T-cell (primary cell): Measurements from ENCODE around the gene ABCC11. TPM values are rescaled to one million over a fixed set of nuclear protein-coding genes. Genes with fewer than 3 reads are reported as not detected.
A peak's percentile ranks its signal among the peaks of the same experiment; 100 is the strongest.

Experiments
- ATAC-seq, 4 experiments: fragments of 200-7000 bp in 3 of 4; fragments of 150-1000 bp in 1 of 4; cut with Tn5 transposase; replicated peaks in 1 of 4; 1 replicate in 3 of 4; 2 replicates in 1 of 4; pipeline ENCODE4 v1.10.0; 2021; ENCODE audit warnings: moderate library complexity in 3 of 4, mild to moderate bottlenecking in 2 of 4, moderate number of reproducible peaks in 1 of 4
- CTCF ChIA-PET, 2 donors: fragments of 300-600 bp; sonication (Branson Sonifier 250); formaldehyde crosslinking; loops; one replicate each; lab custom pipeline; 2022; ENCODE audit warnings: antibody characterized with exemption in 2 of 2; lab: Charles Lee
- POLR2A ChIA-PET, 2 donors: fragments of 300-600 bp; sonication (Branson Sonifier 250); formaldehyde crosslinking; loops; one replicate each; lab custom pipeline; 2022; ENCODE audit warnings: antibody characterized with exemption in 2 of 2; lab: Charles Lee
- DNase-seq, 35 experiments: peaks; one replicate each; pipeline versions ENCODE4 v3.0.0 to v3.0.0-alpha.2; 2013 to 2023
- H3K27ac ChIP-seq: one replicate; pipeline ENCODE4 v1.5.1; 2013; ENCODE audit warnings: low read length
- H3K27me3 ChIP-seq, 2 experiments: replicated peaks in 1 of 2; 1 replicate in 1 of 2; 2 replicates in 1 of 2; pipeline versions ENCODE4 v1.6.1 to v1.7.0; 2013; ENCODE audit warnings: low read length in 1 of 2, mixed read lengths in 1 of 2; ENCODE audit not compliant: control insufficient read depth in 2 of 2, insufficient read depth in 2 of 2; ENCODE audit errors: extremely low read depth in 1 of 2
- H3K36me3 ChIP-seq, 2 donors: 1 replicate in 1 of 2; 2 replicates in 1 of 2; pipeline versions ENCODE4 v1.6.1 to v1.7.0; 2013; ENCODE audit warnings: low read length in 1 of 2; ENCODE audit not compliant: control insufficient read depth in 2 of 2, insufficient read depth in 1 of 2; ENCODE audit errors: extremely low read depth in 1 of 2
- H3K4me1 ChIP-seq, 2 experiments: 1 replicate in 1 of 2; 2 replicates in 1 of 2; pipeline versions ENCODE4 v1.6.1 to v1.7.0; 2013; ENCODE audit warnings: low read length in 2 of 2, mixed read lengths in 1 of 2; ENCODE audit not compliant: insufficient read depth in 2 of 2, control insufficient read depth in 1 of 2; ENCODE audit errors: extremely low read depth in 1 of 2
- H3K4me3 ChIP-seq, 2 donors: 1 replicate in 1 of 2; 2 replicates in 1 of 2; pipeline versions ENCODE4 v1.5.1 to v1.7.0; 2013; ENCODE audit warnings: mild to moderate bottlenecking in 2 of 2, low read length in 1 of 2, moderate library complexity in 1 of 2; ENCODE audit not compliant: control insufficient read depth in 1 of 2; ENCODE audit errors: extremely low read depth in 1 of 2
- H3K9me3 ChIP-seq: 2 replicates; pipeline ENCODE4 v1.7.0; 2013
- H3K27ac Mint-ChIP-seq, 2 donors: one replicate each; pipeline ENCODE4 v1.8.0; 2020 to 2021; ENCODE audit warnings: mild to moderate bottlenecking in 2 of 2, mixed read lengths in 2 of 2
- H3K27me3 Mint-ChIP-seq, 2 donors: one replicate each; pipeline ENCODE4 v1.8.0; 2021 to 2022; ENCODE audit warnings: mixed read lengths in 2 of 2
- H3K36me3 Mint-ChIP-seq: one replicate; pipeline ENCODE4 v1.8.0; 2021; ENCODE audit warnings: mixed read lengths
- H3K4me1 Mint-ChIP-seq, 3 donors: one replicate each; pipeline ENCODE4 v1.8.0; 2020 to 2022; ENCODE audit warnings: mixed read lengths in 3 of 3, mild to moderate bottlenecking in 1 of 3
- H3K4me3 Mint-ChIP-seq, 3 donors: one replicate each; pipeline ENCODE4 v1.8.0; 2020 to 2022; ENCODE audit warnings: mild to moderate bottlenecking in 3 of 3, mixed read lengths in 3 of 3, moderate library complexity in 3 of 3
- H3K9me3 Mint-ChIP-seq, 3 donors: one replicate each; pipeline ENCODE4 v1.8.0; 2020 to 2022; ENCODE audit warnings: mixed read lengths in 3 of 3
- WGBS: methylation state at CpG from one replicate; pipeline ENCODE4 v1.1.5; 2013; ENCODE audit warnings: missing lambda C conversion rate; ENCODE audit not compliant: insufficient coverage; 5-methylcytosine and 5-hydroxymethylcytosine counted together
- total RNA-seq, 35 experiments: library from RNA in 6 of 35; stranded (reverse) in 6 of 35; fragments of 120-200 nt in 1 of 35; gene quantifications; one replicate each; pipeline versions ENCODE4 v1.2.1 to v1.2.4 and lab custom pipeline; 2013 to 2026

ABCC11 gene
- under 1 TPM in 3 of 5 donors, not detected in 2; 0.07 to 0.29 (median 0.25) TPM for total RNA-seq
- not detected for total RNA-seq (2013)
- 0 to 0.67 (median 0.15) reads per million in 29 experiments for total RNA-seq (lab: John Stamatoyannopoulos, UW)

- peak within 1 kb of the TSS; percentile 43 to 95 (median 92) for H3K4me3 Mint-ChIP-seq
- no peaks in the 10 kb centered on the region for H3K9me3 ChIP-seq
- no peak for ATAC-seq
- peaks cover 0 to 3% of the 10 kb centered on the region in 2 donors for H3K36me3 ChIP-seq
- no peak for DNase-seq
- 23% methylated on average over 3 of the region's 4 CpGs for WGBS
- peaks cover 3% of the 10 kb centered on the region for H3K36me3 Mint-ChIP-seq
- ChIA-PET CTCF (no interaction called here), POLR2A (interaction anchor here in 1 of 2 donors (0.6 to 0.8 kb wide), 2 partner anchors 28 to 130 kb away, joined by 3 to 5 read pairs; no protein-coding TSS in a partner anchor)
- H3K27ac Mint-ChIP-seq = peak within 1 kb of the TSS in 1 of 2 donors; percentile 67
- no peaks in the 10 kb centered on the region for H3K27me3 ChIP-seq
- no peak within 1 kb of the TSS for H3K4me3 ChIP-seq
- peaks cover 45 to 69% (median 67%) of the 10 kb centered on the region in 3 donors for H3K4me1 Mint-ChIP-seq
- H3K27ac ChIP-seq = no peak within 1 kb of the TSS
- H3K4me1 ChIP-seq = peaks cover 25 to 29% of the 10 kb centered on the region in 2 experiments
- no peaks in the 10 kb centered on the region for H3K27me3 Mint-ChIP-seq
- no peaks in the 10 kb centered on the region for H3K9me3 Mint-ChIP-seq
Measured at GRCh38 chr16:48247311-48247710, at the start of gene ABCC11. TSS of gene ABCC11 (minus strand) at chr16:48247539. CDS start at chr16:48231921, 15,618 bp downstream.

GRCh38 chr16:48295488-48296281 is 48.3 kb upstream of the ABCC11 start:
- WGBS = no CpG with 5 or more reads among the region's 1 CpG
- H3K27me3 Mint-ChIP-seq = no peaks in the 10 kb centered on the region
- no peaks in the 10 kb centered on the region for H3K9me3 Mint-ChIP-seq
- ChIA-PET CTCF (no interaction called here), POLR2A (interaction anchor here in 1 of 2 donors (0.6 kb wide), 1 partner anchor 18 kb away, joined by 4 read pairs; no protein-coding TSS in a partner anchor)
- H3K4me3 ChIP-seq = no peak overlapping the region
- DNase-seq (no peak), ATAC-seq (no peak)
- no peak overlapping the region for H3K4me3 Mint-ChIP-seq
- H3K27ac ChIP-seq = no peak overlapping the region
- peaks cover 1 to 7% (median 4%) of the 10 kb centered on the region in 3 donors for H3K4me1 Mint-ChIP-seq
- H3K36me3 ChIP-seq = peaks cover 4 to 49% of the 10 kb centered on the region in 2 donors
- H3K4me1 ChIP-seq = no peaks in the 10 kb centered on the region
- H3K27ac Mint-ChIP-seq = no peak overlapping the region
- H3K9me3 ChIP-seq = no peaks in the 10 kb centered on the region
- peaks cover 47% of the 10 kb centered on the region for H3K36me3 Mint-ChIP-seq
- H3K27me3 ChIP-seq = no peaks in the 10 kb centered on the region

- Mint-ChIP-seq H3K27me3 (no peaks in the 10 kb centered on the region), H3K36me3 (peaks cover 46% of the 10 kb centered on the region), H3K4me1 (peaks cover 6 to 7% (median 7%) of the 10 kb centered on the region in 3 donors), H3K27ac (no peak overlapping the region), H3K4me3 (no peak overlapping the region), H3K9me3 (no peaks in the 10 kb centered on the region)
- WGBS = no CpG with 5 or more reads among the region's 1 CpG
- ATAC-seq (no peak), DNase-seq (no peak)
- ChIA-PET POLR2A (interaction anchor here in 1 of 2 donors (0.6 kb wide), 1 partner anchor 1907 kb away, joined by 5 read pairs; no protein-coding TSS in a partner anchor), CTCF (no interaction called here)
- Histone ChIP-seq H3K4me1 (no peaks in the 10 kb centered on the region), H3K27ac (no peak overlapping the region), H3K9me3 (no peaks in the 10 kb centered on the region), H3K4me3 (no peak overlapping the region), H3K27me3 (no peaks in the 10 kb centered on the region), H3K36me3 (peaks cover 4 to 45% of the 10 kb centered on the region in 2 donors)
Measured at GRCh38 chr16:48294724-48295123, 47.4 kb upstream of the ABCC11 start.

- ChIA-PET POLR2A (interaction anchor here (0.6 kb wide), 2 partner anchors 26 to 266 kb away, joined by 4 read pairs; no protein-coding TSS in a partner anchor), CTCF (interaction anchor here in 1 of 2 donors (0.6 kb wide), 1 partner anchor 340 kb away, joined by 3 read pairs; no protein-coding TSS in a partner anchor)
- Mint-ChIP-seq H3K4me3 (no peak overlapping the region), H3K4me1 (peaks cover 6 to 7% (median 7%) of the 10 kb centered on the region in 3 donors), H3K9me3 (no peaks in the 10 kb centered on the region), H3K27me3 (no peaks in the 10 kb centered on the region), H3K27ac (no peak overlapping the region), H3K36me3 (peaks cover 53% of the 10 kb centered on the region)
- ATAC-seq (no peak), DNase-seq (no peak)
- Histone ChIP-seq H3K36me3 (peaks cover 0 to 34% of the 10 kb centered on the region in 2 donors), H3K4me1 (no peaks in the 10 kb centered on the region), H3K9me3 (no peaks in the 10 kb centered on the region), H3K27me3 (no peaks in the 10 kb centered on the region), H3K27ac (no peak overlapping the region), H3K4me3 (no peak overlapping the region)
- WGBS = no CpG with 5 or more reads among the region's 2 CpGs
Measured at GRCh38 chr16:48292452-48292851, 45.1 kb upstream of the ABCC11 start.

GRCh38 chr16:48291754-48292153 is 44.4 kb upstream of the ABCC11 start:
- Mint-ChIP-seq H3K36me3 (peaks cover 57% of the 10 kb centered on the region), H3K4me3 (no peak overlapping the region), H3K9me3 (peaks cover 0 to 2% (median 0%) of the 10 kb centered on the region in 3 donors), H3K4me1 (peaks cover 6 to 7% (median 7%) of the 10 kb centered on the region in 3 donors), H3K27ac (no peak overlapping the region), H3K27me3 (no peaks in the 10 kb centered on the region)
- POLR2A ChIA-PET = interaction anchor here in 1 of 2 donors (0.6 kb wide), 1 partner anchor 267 kb away, joined by 4 read pairs; no protein-coding TSS in a partner anchor
- Histone ChIP-seq H3K27ac (no peak overlapping the region), H3K36me3 (peaks cover 4 to 34% of the 10 kb centered on the region in 2 donors), H3K4me3 (no peak overlapping the region), H3K27me3 (no peaks in the 10 kb centered on the region), H3K4me1 (no peaks in the 10 kb centered on the region), H3K9me3 (peaks cover 3% of the 10 kb centered on the region)
- ATAC-seq = no peak
- DNase-seq = no peak
- WGBS = 67% methylated on average over 1 of the region's 4 CpGs
- CTCF ChIA-PET = interaction anchor here (0.6 kb wide), 2 partner anchors 338 to 340 kb away, joined by 3 to 4 read pairs; no protein-coding TSS in a partner anchor

GRCh38 chr16:48291303-48291702 is 44.0 kb upstream of the ABCC11 start:
- peaks cover 6 to 7% (median 7%) of the 10 kb centered on the region in 3 donors for H3K4me1 Mint-ChIP-seq

More at GRCh38 chr16:48291303-48291702, 44.0 kb upstream of the ABCC11 start:
- Histone ChIP-seq H3K27me3 (no peaks in the 10 kb centered on the region), H3K27ac (no peak overlapping the region), H3K4me3 (no peak overlapping the region), H3K36me3 (peaks cover 8 to 37% of the 10 kb centered on the region in 2 donors), H3K9me3 (peaks cover 3% of the 10 kb centered on the region), H3K4me1 (no peaks in the 10 kb centered on the region)
- Mint-ChIP-seq H3K36me3 (peaks cover 59% of the 10 kb centered on the region), H3K27ac (no peak overlapping the region), H3K27me3 (no peaks in the 10 kb centered on the region), H3K9me3 (peaks cover 0 to 4% (median 0%) of the 10 kb centered on the region in 3 donors), H3K4me3 (no peak overlapping the region)
- DNase-seq (no peak), ATAC-seq (no peak)
- ChIA-PET CTCF (interaction anchor here in 1 of 2 donors (0.6 kb wide), 1 partner anchor 339 kb away, joined by 4 read pairs; no protein-coding TSS in a partner anchor), POLR2A (interaction anchor here in 1 of 2 donors (0.5 kb wide), 1 partner anchor 129 kb away, joined by 6 read pairs; no protein-coding TSS in a partner anchor)
- WGBS = no CpG with 5 or more reads among the region's 3 CpGs
